ENCODE data around the gene NUDT4.
"Not testable (repeated sequence)": the region's sequence is repeated elsewhere in the genome, so short reads cannot be mapped to it uniquely, and the experiment has no call there.

The NUDT4 gene

GRCh38 chr12:93368766-93369165, 9.0 kb upstream of the NUDT4 start:
- DNase-seq: no peak

GRCh38 chr12:93369505-93369904, 8.2 kb upstream of the NUDT4 start:
- no peak for DNase-seq

- DNase-seq: no peak
Measured at GRCh38 chr12:93370947-93371346, 6.8 kb upstream of the NUDT4 start.

- no peak for DNase-seq
Measured at GRCh38 chr12:93373961-93374656, 3.6 kb upstream of the NUDT4 start.

- no peak for DNase-seq
Measured at GRCh38 chr12:93375906-93376305, 1.8 kb upstream of the NUDT4 start.

- no peak for DNase-seq
Measured at GRCh38 chr12:93376436-93377251, 1.1 kb upstream of the NUDT4 start.

GRCh38 chr12:93378196-93378997, 672 bp downstream of the NUDT4 start:
- DNase-seq: not testable (repeated sequence)

GRCh38 chr12:93378998-93379325, 1.2 kb downstream of the NUDT4 start:
- no peak for DNase-seq

GRCh38 chr12:93379326-93379980, 1.7 kb downstream of the NUDT4 start:
- no peak for DNase-seq

- DNase-seq: no peak
Measured at GRCh38 chr12:93379981-93380361, 2.2 kb downstream of the NUDT4 start.

GRCh38 chr12:93380480-93381121, 2.9 kb downstream of the NUDT4 start:
- no peak for DNase-seq

GRCh38 chr12:93381161-93381975, 3.6 kb downstream of the NUDT4 start:
- DNase-seq: no peak

GRCh38 chr12:93381976-93382437, 4.3 kb downstream of the NUDT4 start:
- DNase-seq: not testable (repeated sequence)

GRCh38 chr12:93387780-93388179, 10.1 kb downstream of the NUDT4 start:
- DNase-seq: no peak

GRCh38 chr12:93390031-93390430, 12.3 kb downstream of the NUDT4 start:
- DNase-seq: no peak

- DNase-seq: no peak
Measured at GRCh38 chr12:93390549-93391297, 13.0 kb downstream of the NUDT4 start.

- no peak for DNase-seq
Measured at GRCh38 chr12:93393425-93393824, 15.7 kb downstream of the NUDT4 start.

GRCh38 chr12:93397412-93397811, 19.7 kb downstream of the NUDT4 start:
- no peak for DNase-seq

GRCh38 chr12:93399183-93399863, 21.6 kb downstream of the NUDT4 start:
- not testable (repeated sequence) for DNase-seq
